Measurements from ENCODE around the gene RDH14.

The RDH14 gene

DNA sequence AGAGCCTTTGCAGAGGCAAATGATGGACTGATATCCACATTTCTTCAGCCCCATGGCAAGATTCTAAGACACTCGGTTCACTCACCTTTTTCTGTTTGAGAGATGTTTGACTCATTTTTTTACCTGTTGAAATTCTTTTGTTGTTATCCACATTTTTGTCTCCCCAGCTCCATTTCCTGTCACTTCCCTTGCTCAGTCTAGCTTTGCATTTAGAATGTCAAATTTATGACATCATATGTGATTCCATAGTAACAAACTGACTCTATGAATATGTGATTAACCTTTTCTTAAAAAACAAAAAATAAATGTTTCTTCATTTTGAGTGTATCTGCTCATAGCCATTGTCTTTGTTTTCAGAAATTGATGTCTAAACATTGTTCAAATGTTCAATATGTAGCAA, 28.9 kb upstream of the RDH14 start, which contains the start of gene NT5C1B:
TSS of gene NT5C1B (minus strand) at position 216 of the 400 bp plus-strand sequence. CDS start at position 115, 101 bp downstream.
- Histone ChIP-seq H3K27ac (replicated peaks) (no peak within 1 kb of the TSS), H3K4me3 (replicated peaks; ENCODE audit: insufficient read depth, low read length) (no peak within 1 kb of the TSS), H3K27me3 (ENCODE audit: insufficient read depth, poor library complexity, severe bottlenecking) (no peaks in the 10 kb centered on the region)
- DNase-seq (ENCODE audit: low read depth in 1 of 2, low spot score in 1 of 2), result no peak
- TF ChIP-seq, protein P1, sequence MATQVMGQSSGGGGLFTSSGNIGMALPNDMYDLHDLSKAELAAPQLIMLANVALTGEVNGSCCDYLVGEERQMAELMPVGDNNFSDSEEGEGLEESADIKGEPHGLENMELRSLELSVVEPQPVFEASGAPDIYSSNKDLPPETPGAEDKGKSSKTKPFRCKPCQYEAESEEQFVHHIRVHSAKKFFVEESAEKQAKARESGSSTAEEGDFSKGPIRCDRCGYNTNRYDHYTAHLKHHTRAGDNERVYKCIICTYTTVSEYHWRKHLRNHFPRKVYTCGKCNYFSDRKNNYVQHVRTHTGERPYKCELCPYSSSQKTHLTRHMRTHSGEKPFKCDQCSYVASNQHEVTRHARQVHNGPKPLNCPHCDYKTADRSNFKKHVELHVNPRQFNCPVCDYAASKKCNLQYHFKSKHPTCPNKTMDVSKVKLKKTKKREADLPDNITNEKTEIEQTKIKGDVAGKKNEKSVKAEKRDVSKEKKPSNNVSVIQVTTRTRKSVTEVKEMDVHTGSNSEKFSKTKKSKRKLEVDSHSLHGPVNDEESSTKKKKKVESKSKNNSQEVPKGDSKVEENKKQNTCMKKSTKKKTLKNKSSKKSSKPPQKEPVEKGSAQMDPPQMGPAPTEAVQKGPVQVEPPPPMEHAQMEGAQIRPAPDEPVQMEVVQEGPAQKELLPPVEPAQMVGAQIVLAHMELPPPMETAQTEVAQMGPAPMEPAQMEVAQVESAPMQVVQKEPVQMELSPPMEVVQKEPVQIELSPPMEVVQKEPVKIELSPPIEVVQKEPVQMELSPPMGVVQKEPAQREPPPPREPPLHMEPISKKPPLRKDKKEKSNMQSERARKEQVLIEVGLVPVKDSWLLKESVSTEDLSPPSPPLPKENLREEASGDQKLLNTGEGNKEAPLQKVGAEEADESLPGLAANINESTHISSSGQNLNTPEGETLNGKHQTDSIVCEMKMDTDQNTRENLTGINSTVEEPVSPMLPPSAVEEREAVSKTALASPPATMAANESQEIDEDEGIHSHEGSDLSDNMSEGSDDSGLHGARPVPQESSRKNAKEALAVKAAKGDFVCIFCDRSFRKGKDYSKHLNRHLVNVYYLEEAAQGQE (IDR thresholded peaks at IDR 0.05; ENCODE audit: insufficient replicate concordance, low read depth), result no peak
- TF ChIP-seq, protein P2, sequence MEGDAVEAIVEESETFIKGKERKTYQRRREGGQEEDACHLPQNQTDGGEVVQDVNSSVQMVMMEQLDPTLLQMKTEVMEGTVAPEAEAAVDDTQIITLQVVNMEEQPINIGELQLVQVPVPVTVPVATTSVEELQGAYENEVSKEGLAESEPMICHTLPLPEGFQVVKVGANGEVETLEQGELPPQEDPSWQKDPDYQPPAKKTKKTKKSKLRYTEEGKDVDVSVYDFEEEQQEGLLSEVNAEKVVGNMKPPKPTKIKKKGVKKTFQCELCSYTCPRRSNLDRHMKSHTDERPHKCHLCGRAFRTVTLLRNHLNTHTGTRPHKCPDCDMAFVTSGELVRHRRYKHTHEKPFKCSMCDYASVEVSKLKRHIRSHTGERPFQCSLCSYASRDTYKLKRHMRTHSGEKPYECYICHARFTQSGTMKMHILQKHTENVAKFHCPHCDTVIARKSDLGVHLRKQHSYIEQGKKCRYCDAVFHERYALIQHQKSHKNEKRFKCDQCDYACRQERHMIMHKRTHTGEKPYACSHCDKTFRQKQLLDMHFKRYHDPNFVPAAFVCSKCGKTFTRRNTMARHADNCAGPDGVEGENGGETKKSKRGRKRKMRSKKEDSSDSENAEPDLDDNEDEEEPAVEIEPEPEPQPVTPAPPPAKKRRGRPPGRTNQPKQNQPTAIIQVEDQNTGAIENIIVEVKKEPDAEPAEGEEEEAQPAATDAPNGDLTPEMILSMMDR (IDR thresholded peaks at IDR 0.05; ENCODE audit: insufficient read depth, low read length), result no peak
- no peak for TF ChIP-seq POLR2AphosphoS5 (IDR thresholded peaks at IDR 0.05; ENCODE audit: low read depth)
- TF ChIP-seq GABPA (IDR thresholded peaks at IDR 0.05; ENCODE audit: low read depth), result no peak
- no peak for TF ChIP-seq SPI1 (IDR thresholded peaks at IDR 0.05; ENCODE audit: borderline replicate concordance, low read depth)

- no peak for TF ChIP-seq GABPA (IDR thresholded peaks at IDR 0.05; ENCODE audit: low read depth)
- TF ChIP-seq, protein P2 (IDR thresholded peaks at IDR 0.05; ENCODE audit: insufficient read depth, low read length), result no peak
- no peak for TF ChIP-seq SPI1 (IDR thresholded peaks at IDR 0.05; ENCODE audit: borderline replicate concordance, low read depth)
- TF ChIP-seq POLR2AphosphoS5 (IDR thresholded peaks at IDR 0.05; ENCODE audit: low read depth), result no peak
- TF ChIP-seq, protein P1 (IDR thresholded peaks at IDR 0.05; ENCODE audit: insufficient replicate concordance, low read depth), result no peak
- DNase-seq (ENCODE audit: low read depth in 1 of 2, low spot score in 1 of 2), result no peak
- Histone ChIP-seq H3K4me3 (replicated peaks; ENCODE audit: insufficient read depth, low read length) (no peak overlapping the region), H3K27ac (replicated peaks) (no peak overlapping the region), H3K27me3 (ENCODE audit: insufficient read depth, poor library complexity, severe bottlenecking) (no peaks in the 10 kb centered on the region)
These were observed 28.3 kb upstream of the RDH14 start for GRCh38 chr2:18588802-18589201.

- Histone ChIP-seq H3K27me3 (ENCODE audit: insufficient read depth, poor library complexity, severe bottlenecking) (no peaks in the 10 kb centered on the region), H3K4me3 (replicated peaks; ENCODE audit: insufficient read depth, low read length) (no peak overlapping the region), H3K27ac (replicated peaks) (no peak overlapping the region)
- TF ChIP-seq, protein P2 (IDR thresholded peaks at IDR 0.05; ENCODE audit: insufficient read depth, low read length), result no peak
- no peak for DNase-seq (ENCODE audit: low read depth in 1 of 2, low spot score in 1 of 2)
These were observed 27.6 kb upstream of the RDH14 start for GRCh38 chr2:18588049-18588448.

GRCh38 chr2:18585526-18585925, 25.1 kb upstream of the RDH14 start:
- no peaks in the 10 kb centered on the region for H3K27me3 ChIP-seq (ENCODE audit: insufficient read depth, poor library complexity, severe bottlenecking)
- no peak for DNase-seq (ENCODE audit: low read depth in 1 of 2, low spot score in 1 of 2)
- TF ChIP-seq, protein P2 (IDR thresholded peaks at IDR 0.05; ENCODE audit: insufficient read depth, low read length), result no peak
- TF ChIP-seq GABPA (IDR thresholded peaks at IDR 0.05; ENCODE audit: low read depth), result no peak
- no peak for TF ChIP-seq SPI1 (IDR thresholded peaks at IDR 0.05; ENCODE audit: borderline replicate concordance, low read depth)
- TF ChIP-seq POLR2AphosphoS5 (IDR thresholded peaks at IDR 0.05; ENCODE audit: low read depth), result no peak
- TF ChIP-seq, protein P1 (IDR thresholded peaks at IDR 0.05; ENCODE audit: insufficient replicate concordance, low read depth), result no peak
- no peak overlapping the region for H3K4me3 ChIP-seq (replicated peaks; ENCODE audit: insufficient read depth, low read length)
- no peak overlapping the region for H3K27ac ChIP-seq (replicated peaks)
